Ecto neural progenitor cell (in vitro differentiated cells): ENCODE data around the gene BCL2L13.
"Not testable (repeated sequence)": the region's sequence is repeated elsewhere in the genome, so short reads cannot be mapped to it uniquely, and the experiment has no call there.

Experiments
- DNase-seq: peaks from one replicate; pipeline ENCODE4 v3.0.0-alpha.2; 2018; ENCODE audit warnings: low spot score

BCL2L13 gene

GRCh38 chr22:17695986-17696385 is 57.4 kb downstream of the BCL2L13 start:
- no peak for DNase-seq

GRCh38 chr22:17697196-17697595 is 58.6 kb downstream of the BCL2L13 start:
- not testable (repeated sequence) for DNase-seq

- DNase-seq, result not testable (repeated sequence)
Observed at GRCh38 chr22:17698276-17698675, 59.7 kb downstream of the BCL2L13 start.

GRCh38 chr22:17698948-17699347 is 60.4 kb downstream of the BCL2L13 start:
- DNase-seq, result no peak

GRCh38 chr22:17699696-17700340 is 61.3 kb downstream of the BCL2L13 start:
- no peak for DNase-seq

GRCh38 chr22:17700778-17701177 is 62.2 kb downstream of the BCL2L13 start:
- DNase-seq, result no peak

GRCh38 chr22:17703811-17704210 is 65.3 kb downstream of the BCL2L13 start:
- no peak for DNase-seq

- DNase-seq, result no peak
Observed at GRCh38 chr22:17705546-17705945, 67.0 kb downstream of the BCL2L13 start.

GRCh38 chr22:17705951-17706900 is 67.7 kb downstream of the BCL2L13 start:
- DNase-seq, result no peak

GRCh38 chr22:17706947-17707346 is 68.4 kb downstream of the BCL2L13 start:
- DNase-seq, result no peak

- no peak for DNase-seq
Observed at GRCh38 chr22:17707526-17707925, 69.0 kb downstream of the BCL2L13 start.

- DNase-seq, result no peak
Observed at GRCh38 chr22:17710023-17710422, 71.5 kb downstream of the BCL2L13 start.

- no peak for DNase-seq
Observed at GRCh38 chr22:17712441-17712840, 73.9 kb downstream of the BCL2L13 start.

GRCh38 chr22:17716529-17716928 is 78.0 kb downstream of the BCL2L13 start:
- no peak for DNase-seq

- DNase-seq, result no peak
Observed at GRCh38 chr22:17717708-17718107, 79.2 kb downstream of the BCL2L13 start.

- DNase-seq, result no peak
Observed at GRCh38 chr22:17719911-17720310, 81.4 kb downstream of the BCL2L13 start.

GRCh38 chr22:17724241-17724640 is 85.7 kb downstream of the BCL2L13 start:
- no peak for DNase-seq

GRCh38 chr22:17724678-17725499 is 86.3 kb downstream of the BCL2L13 start:
- DNase-seq, result no peak

GRCh38 chr22:17725500-17725796 is 86.9 kb downstream of the BCL2L13 start:
- no peak for DNase-seq

GRCh38 chr22:17726006-17726927 is 87.7 kb downstream of the BCL2L13 start:
- no peak for DNase-seq
